ENCODE results near the gene ALPK3. TPM values are rescaled to one million over a fixed set of nuclear protein-coding genes. Genes with fewer than 3 reads are reported as not detected.

ALPK3 gene
- total RNA-seq, 1 experiment from 2014 or later = 0.07 TPM

- intact Hi-C loops (cut with micrococcal nuclease) = no loop called here
- no peak for DNase-seq (ENCODE audit: unreplicated experiment)
- Mint-ChIP-seq H3K27me3 (ENCODE audit: insufficient read depth, unreplicated experiment) (peaks cover 11% of the 10 kb centered on the region), H3K27ac (ENCODE audit: low read depth, unreplicated experiment) (no peak overlapping the region), H3K36me3 (ENCODE audit: insufficient read depth, unreplicated experiment) (no peaks in the 10 kb centered on the region), H3K4me1 (ENCODE audit: insufficient read depth, unreplicated experiment) (no peaks in the 10 kb centered on the region), H3K4me3 (ENCODE audit: unreplicated experiment) (no peak overlapping the region), H3K9me3 (ENCODE audit: unreplicated experiment) (no peaks in the 10 kb centered on the region)
- ChIA-PET POLR2A (interaction anchor here (0.6 to 1.1 kb wide), 3 partner anchors 14 to 71 kb away, joined by 3 read pairs; no protein-coding TSS in a partner anchor), CTCF (interaction anchor here (0.6 kb wide), 1 partner anchor 26 kb away, joined by 3 read pairs; no protein-coding TSS in a partner anchor)
- BruUV-seq (replicated peaks) = no TSS peak
- no peak for TF ChIP-seq CTCF (IDR thresholded peaks at IDR 0.05; ENCODE audit: unreplicated experiment)
Measured at GRCh38 chr15:84862214-84862975, 45.2 kb downstream of the ALPK3 start.

- no peak for DNase-seq (ENCODE audit: unreplicated experiment)
- ChIA-PET POLR2A (no interaction called here), CTCF (interaction anchor here (0.5 kb wide), 1 partner anchor 14 kb away, joined by 3 read pairs; no protein-coding TSS in a partner anchor)
- no peak for TF ChIP-seq CTCF (IDR thresholded peaks at IDR 0.05; ENCODE audit: unreplicated experiment)
- no TSS peak for BruUV-seq (replicated peaks)
- intact Hi-C loops (cut with micrococcal nuclease) = no loop called here
- Mint-ChIP-seq H3K4me3 (ENCODE audit: unreplicated experiment) (no peak overlapping the region), H3K27me3 (ENCODE audit: insufficient read depth, unreplicated experiment) (peaks cover 11% of the 10 kb centered on the region), H3K4me1 (ENCODE audit: insufficient read depth, unreplicated experiment) (no peaks in the 10 kb centered on the region), H3K9me3 (ENCODE audit: unreplicated experiment) (no peaks in the 10 kb centered on the region), H3K36me3 (ENCODE audit: insufficient read depth, unreplicated experiment) (no peaks in the 10 kb centered on the region), H3K27ac (ENCODE audit: low read depth, unreplicated experiment) (no peak overlapping the region)
Measured at GRCh38 chr15:84863565-84864443, 46.6 kb downstream of the ALPK3 start.

DNA sequence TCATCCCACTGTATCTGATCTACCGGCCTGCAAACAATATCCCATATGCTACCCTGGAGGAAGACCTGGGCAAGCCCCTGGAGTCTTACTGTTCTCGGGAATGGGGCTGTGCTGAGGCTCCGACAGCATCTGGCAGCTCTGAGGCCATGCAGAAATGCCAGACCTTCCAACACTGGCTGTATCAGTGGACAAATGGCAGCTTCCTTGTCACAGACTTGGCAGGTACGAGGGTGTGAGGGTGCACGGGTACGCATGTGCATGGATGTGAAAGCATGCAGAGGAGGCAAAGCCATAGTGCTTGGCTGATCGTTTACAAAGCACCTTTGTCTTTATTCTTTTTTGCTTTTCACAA is 47.3 kb downstream of the ALPK3 start:
- no peak for DNase-seq (ENCODE audit: unreplicated experiment)
- H3K27ac Mint-ChIP-seq (ENCODE audit: low read depth, unreplicated experiment) = no peak overlapping the region
- ChIA-PET POLR2A (no interaction called here), CTCF (interaction anchor here (0.8 kb wide), 1 partner anchor 38 kb away, joined by 3 read pairs; no protein-coding TSS in a partner anchor)
- no TSS peak for BruUV-seq (replicated peaks)
- peaks cover 11% of the 10 kb centered on the region for H3K27me3 Mint-ChIP-seq (ENCODE audit: insufficient read depth, unreplicated experiment)
- H3K9me3 Mint-ChIP-seq (ENCODE audit: unreplicated experiment) = no peaks in the 10 kb centered on the region
- H3K4me3 Mint-ChIP-seq (ENCODE audit: unreplicated experiment) = no peak overlapping the region
- no peak for TF ChIP-seq CTCF (IDR thresholded peaks at IDR 0.05; ENCODE audit: unreplicated experiment)
- H3K4me1 Mint-ChIP-seq (ENCODE audit: insufficient read depth, unreplicated experiment) = no peaks in the 10 kb centered on the region
- no peaks in the 10 kb centered on the region for H3K36me3 Mint-ChIP-seq (ENCODE audit: insufficient read depth, unreplicated experiment)
- intact Hi-C loops (cut with micrococcal nuclease) = no loop called here

GRCh38 chr15:84865074-84865569 is 48.0 kb downstream of the ALPK3 start:
- CTCF ChIA-PET = interaction anchor here (0.7 to 1.2 kb wide), 6 partner anchors 13 to 271 kb away, joined by 3 to 4 read pairs (median 3); no protein-coding TSS in a partner anchor
- intact Hi-C loops (cut with micrococcal nuclease) = no loop called here
- H3K4me3 Mint-ChIP-seq (ENCODE audit: unreplicated experiment) = no peak overlapping the region

More at GRCh38 chr15:84865074-84865569, 48.0 kb downstream of the ALPK3 start:
- no peaks in the 10 kb centered on the region for H3K4me1 Mint-ChIP-seq (ENCODE audit: insufficient read depth, unreplicated experiment)
- no TSS peak for BruUV-seq (replicated peaks)
- TF ChIP-seq CTCF (IDR thresholded peaks at IDR 0.05; ENCODE audit: unreplicated experiment) = no peak
- no peaks in the 10 kb centered on the region for H3K36me3 Mint-ChIP-seq (ENCODE audit: insufficient read depth, unreplicated experiment)
- peaks cover 11% of the 10 kb centered on the region for H3K27me3 Mint-ChIP-seq (ENCODE audit: insufficient read depth, unreplicated experiment)
- POLR2A ChIA-PET = interaction anchor here (0.6 to 0.7 kb wide), 2 partner anchors 9 to 16 kb away, joined by 3 read pairs; no protein-coding TSS in a partner anchor
- no peak overlapping the region for H3K27ac Mint-ChIP-seq (ENCODE audit: low read depth, unreplicated experiment)
- DNase-seq (ENCODE audit: unreplicated experiment) = no peak
- H3K9me3 Mint-ChIP-seq (ENCODE audit: unreplicated experiment) = no peaks in the 10 kb centered on the region
